Peyer's patch (tissue), 4 donors: ENCODE data around the gene TPP1.

Source experiments
- CTCF ChIP-seq, 6 experiments: fragments of 450-650 bp in 4 of 6; fragments of 200-600 bp in 2 of 6; sonication (generic) in 1 of 6; IDR thresholded peaks; one replicate each; pipeline ENCODE4 v1.5.1; 2017 to 2019; ENCODE audit warnings: antibody characterized with exemption in 6 of 6, mild to moderate bottlenecking in 3 of 6, moderate library complexity in 1 of 6
- POLR2A ChIP-seq, 2 donors: fragments of 450-650 bp; IDR thresholded peaks; one replicate each; pipeline ENCODE4 v1.5.1; 2017; ENCODE audit warnings: antibody characterized with exemption in 2 of 2, mild to moderate bottlenecking in 2 of 2, moderate library complexity in 2 of 2

- TF ChIP-seq CTCF (IDR thresholded peaks at IDR 0.05): no peak
- no peak for TF ChIP-seq POLR2A (IDR thresholded peaks at IDR 0.05)
Observed at GRCh38 chr11:6652182-6652581, 33.0 kb upstream of the TPP1 start.
